Prostate gland (tissue), 2 donors: ENCODE measurements around the gene NR2C2.

Experiments
- POLR2A ChIP-seq: fragments of 450-650 bp; IDR thresholded peaks from one replicate; pipeline ENCODE4 v1.6.1; 2016; ENCODE audit warnings: antibody characterized with exemption, mild to moderate bottlenecking
- POLR2AphosphoS5 ChIP-seq: sonication (generic); formaldehyde crosslinking; IDR thresholded peaks from one replicate; pipeline ENCODE4 v1.6.1; 2017; ENCODE audit warnings: antibody characterized with exemption
- TF ChIP-seq, protein P1 (sequence below), 4 experiments: fragments of 200-600 bp in 2 of 4; fragments of 450-650 bp in 2 of 4; sonication (generic) in 2 of 4; IDR thresholded peaks; 1 replicate in 3 of 4; 2 replicates in 1 of 4; pipeline ENCODE4 v1.5.1; 2016 to 2019; ENCODE audit warnings: antibody characterized with exemption in 4 of 4, mild to moderate bottlenecking in 2 of 4, moderate library complexity in 2 of 4

DNA sequence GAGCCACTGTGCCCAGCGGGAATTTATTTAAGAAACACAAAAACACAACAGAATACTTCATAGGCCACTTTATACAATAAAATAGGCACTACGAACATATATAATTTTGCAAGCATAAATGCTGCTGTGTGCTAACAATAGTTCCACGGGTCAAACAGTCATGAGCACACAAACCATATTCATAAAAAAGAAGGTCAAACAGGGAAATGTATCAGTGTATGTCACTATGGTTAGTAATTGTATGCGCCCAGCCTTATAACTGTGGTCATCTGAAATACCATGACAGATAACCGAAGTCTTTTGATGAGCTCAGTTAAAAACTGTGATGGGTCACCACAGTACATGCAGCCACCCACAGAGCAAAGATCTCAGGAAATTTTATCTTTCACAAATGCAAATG, 38.1 kb upstream of the NR2C2 start:
- TF ChIP-seq POLR2A (no peak), POLR2AphosphoS5 (no peak)
- TF ChIP-seq, protein P1, sequence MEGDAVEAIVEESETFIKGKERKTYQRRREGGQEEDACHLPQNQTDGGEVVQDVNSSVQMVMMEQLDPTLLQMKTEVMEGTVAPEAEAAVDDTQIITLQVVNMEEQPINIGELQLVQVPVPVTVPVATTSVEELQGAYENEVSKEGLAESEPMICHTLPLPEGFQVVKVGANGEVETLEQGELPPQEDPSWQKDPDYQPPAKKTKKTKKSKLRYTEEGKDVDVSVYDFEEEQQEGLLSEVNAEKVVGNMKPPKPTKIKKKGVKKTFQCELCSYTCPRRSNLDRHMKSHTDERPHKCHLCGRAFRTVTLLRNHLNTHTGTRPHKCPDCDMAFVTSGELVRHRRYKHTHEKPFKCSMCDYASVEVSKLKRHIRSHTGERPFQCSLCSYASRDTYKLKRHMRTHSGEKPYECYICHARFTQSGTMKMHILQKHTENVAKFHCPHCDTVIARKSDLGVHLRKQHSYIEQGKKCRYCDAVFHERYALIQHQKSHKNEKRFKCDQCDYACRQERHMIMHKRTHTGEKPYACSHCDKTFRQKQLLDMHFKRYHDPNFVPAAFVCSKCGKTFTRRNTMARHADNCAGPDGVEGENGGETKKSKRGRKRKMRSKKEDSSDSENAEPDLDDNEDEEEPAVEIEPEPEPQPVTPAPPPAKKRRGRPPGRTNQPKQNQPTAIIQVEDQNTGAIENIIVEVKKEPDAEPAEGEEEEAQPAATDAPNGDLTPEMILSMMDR (IDR thresholded peaks at IDR 0.05): no peak
